A673 (cell line): ENCODE results near the gene GMEB1. TPM values are rescaled to one million over a fixed set of nuclear protein-coding genes. Genes with fewer than 3 reads are reported as not detected.

Source experiments
- BruUV-seq: library from RNA; stranded (reverse); fragments of 400-500 nt; replicated peaks from 2 replicates; lab custom pipeline; 2021; lab: Mats Ljungman, UMichigan
- CTCF ChIA-PET: fragments of 300-600 bp; sonication (Branson Sonifier 250); formaldehyde crosslinking; loops from one replicate; lab custom pipeline; 2022; ENCODE audit warnings: antibody characterized with exemption; lab: Charles Lee
- POLR2A ChIA-PET: fragments of 300-600 bp; sonication (Branson Sonifier 250); formaldehyde crosslinking; loops from one replicate; lab custom pipeline; 2022; ENCODE audit warnings: antibody characterized with exemption; ENCODE audit not compliant: low non-redundant PET; lab: Charles Lee
- DNase-seq: peaks from one replicate; pipeline ENCODE4 v3.0.0-alpha.2; 2015; ENCODE audit warnings: low spot score
- H3K27ac ChIP-seq: fragments of 200-600 bp; sonication (generic); 2 replicates; pipeline ENCODE4 v1.5.1; 2016; ENCODE audit warnings: mixed run types, low read depth, mild to moderate bottlenecking, mixed read lengths, antibody characterized with exemption, low read length; ENCODE audit not compliant: poor library complexity, severe bottlenecking
- H3K27me3 ChIP-seq: fragments of 200-600 bp; sonication (generic); replicated peaks from 2 replicates; pipeline ENCODE4 v1.6.1; 2017; ENCODE audit warnings: mixed run types, low read depth, mild to moderate bottlenecking, mixed read lengths, antibody characterized with exemption, low read length; ENCODE audit not compliant: insufficient read depth, poor library complexity
- H3K36me3 ChIP-seq: fragments of 200-600 bp; sonication (generic); 2 replicates; pipeline ENCODE4 v1.6.1; 2016; ENCODE audit warnings: mixed run types, mild to moderate bottlenecking, mixed read lengths, antibody characterized with exemption, low read length; ENCODE audit not compliant: insufficient read depth, poor library complexity, severe bottlenecking
- H3K4me1 ChIP-seq: fragments of 200-600 bp; sonication (generic); 2 replicates; pipeline ENCODE4 v1.6.1; 2017; ENCODE audit warnings: mixed run types, mild to moderate bottlenecking, mixed read lengths, antibody characterized with exemption, low read length; ENCODE audit not compliant: insufficient read depth, poor library complexity, severe bottlenecking
- H3K4me3 ChIP-seq: fragments of 200-600 bp; sonication (generic); 2 replicates; pipeline ENCODE4 v1.5.1; 2016; ENCODE audit warnings: low read depth, mixed run types, mild to moderate bottlenecking, mixed read lengths, low read length; ENCODE audit not compliant: poor library complexity, severe bottlenecking
- H3K9me3 ChIP-seq: fragments of 200-600 bp; sonication (generic); 2 replicates; pipeline ENCODE4 v1.6.1; 2016; ENCODE audit warnings: mixed run types, low read depth, mild to moderate bottlenecking, mixed read lengths, antibody characterized with exemption, low read length; ENCODE audit not compliant: poor library complexity, severe bottlenecking
- EZH2 ChIP-seq: fragments of 200-600 bp; sonication (generic); IDR thresholded peaks from 2 replicates; pipeline ENCODE4 v1.6.1; 2017; ENCODE audit warnings: borderline replicate concordance, low read depth, mild to moderate bottlenecking, mixed read lengths, antibody characterized with exemption, low read length; ENCODE audit not compliant: poor library complexity, severe bottlenecking
- intact Hi-C: fragments of 100-400 bp; cut with micrococcal nuclease; formaldehyde crosslinking; loops from one replicate; pipeline ENCODE4 v1.10.0; 2022; ENCODE audit not compliant: unreplicated experiment
- total RNA-seq: library from RNA; stranded (reverse); gene quantifications from 2 replicates; pipeline ENCODE4 v1.2.3, GENCODE V29; 2021
- TF ChIP-seq, protein P1 (sequence below): fragments of 300-800, 200-600 bp; sonication (generic); conservative IDR thresholded peaks from 2 replicates; pipeline ENCODE4 v1.5.1; 2017; ENCODE audit warnings: low read depth, mild to moderate bottlenecking, antibody characterized with exemption, low read length, moderate library complexity, mixed read lengths

The GMEB1 gene
- total RNA-seq, 1 experiment from 2014 or later: 23.0 TPM

DNA sequence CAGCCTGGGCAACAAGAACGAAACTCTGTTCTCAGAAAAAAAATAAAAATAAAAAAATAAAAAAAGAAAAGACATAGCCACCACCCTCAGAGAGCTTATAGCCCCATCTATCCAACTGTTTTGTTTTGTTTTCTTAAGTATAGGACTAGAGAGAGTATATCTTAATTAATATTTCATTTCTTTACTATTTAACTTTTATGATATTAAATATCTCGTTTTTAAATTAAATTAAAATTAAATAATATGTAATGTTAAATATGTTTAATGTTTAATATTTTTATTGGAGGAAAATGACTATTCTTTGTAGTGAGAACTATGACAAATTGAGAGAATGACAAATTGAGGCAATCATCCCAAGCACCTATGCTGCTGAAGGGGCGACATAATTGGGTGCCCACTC is 35.0 kb downstream of the GMEB1 start:
- Histone ChIP-seq H3K4me1 (no peaks in the 10 kb centered on the region), H3K27me3 (no peaks in the 10 kb centered on the region), H3K27ac (no peak overlapping the region), H3K36me3 (peaks cover 23% of the 10 kb centered on the region), H3K4me3 (no peak overlapping the region), H3K9me3 (no peaks in the 10 kb centered on the region)
- intact Hi-C loops: no loop called here
- TF ChIP-seq, protein P1, sequence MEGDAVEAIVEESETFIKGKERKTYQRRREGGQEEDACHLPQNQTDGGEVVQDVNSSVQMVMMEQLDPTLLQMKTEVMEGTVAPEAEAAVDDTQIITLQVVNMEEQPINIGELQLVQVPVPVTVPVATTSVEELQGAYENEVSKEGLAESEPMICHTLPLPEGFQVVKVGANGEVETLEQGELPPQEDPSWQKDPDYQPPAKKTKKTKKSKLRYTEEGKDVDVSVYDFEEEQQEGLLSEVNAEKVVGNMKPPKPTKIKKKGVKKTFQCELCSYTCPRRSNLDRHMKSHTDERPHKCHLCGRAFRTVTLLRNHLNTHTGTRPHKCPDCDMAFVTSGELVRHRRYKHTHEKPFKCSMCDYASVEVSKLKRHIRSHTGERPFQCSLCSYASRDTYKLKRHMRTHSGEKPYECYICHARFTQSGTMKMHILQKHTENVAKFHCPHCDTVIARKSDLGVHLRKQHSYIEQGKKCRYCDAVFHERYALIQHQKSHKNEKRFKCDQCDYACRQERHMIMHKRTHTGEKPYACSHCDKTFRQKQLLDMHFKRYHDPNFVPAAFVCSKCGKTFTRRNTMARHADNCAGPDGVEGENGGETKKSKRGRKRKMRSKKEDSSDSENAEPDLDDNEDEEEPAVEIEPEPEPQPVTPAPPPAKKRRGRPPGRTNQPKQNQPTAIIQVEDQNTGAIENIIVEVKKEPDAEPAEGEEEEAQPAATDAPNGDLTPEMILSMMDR: no peak
- no peak for TF ChIP-seq EZH2
- CTCF ChIA-PET: no interaction called here
- no peak for DNase-seq
- BruUV-seq: no TSS peak
- POLR2A ChIA-PET: no interaction called here

DNA sequence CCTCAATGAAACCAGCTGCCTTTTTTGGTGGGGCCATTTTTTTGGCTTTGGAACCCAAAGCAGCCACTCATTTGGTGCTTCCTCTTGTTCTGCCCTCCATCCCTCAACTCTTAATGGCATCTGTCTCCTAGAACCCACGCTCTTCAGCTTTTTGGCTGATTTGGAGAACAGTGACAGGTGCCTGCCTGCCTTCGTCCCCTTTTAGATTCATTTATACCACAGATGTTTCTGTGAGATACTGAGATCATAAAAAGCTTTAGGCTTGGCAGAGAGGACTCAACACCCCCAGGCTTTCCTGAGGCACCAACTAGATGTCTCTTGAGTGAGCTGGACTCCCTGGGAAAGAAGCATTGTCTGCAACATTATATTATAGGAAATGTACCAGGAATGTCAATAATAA is 47.8 kb downstream of the GMEB1 start:
- intact Hi-C loops: no loop called here
- H3K4me3 ChIP-seq: no peak overlapping the region
- H3K36me3 ChIP-seq: peaks cover 20% of the 10 kb centered on the region
- peaks cover 6% of the 10 kb centered on the region for H3K4me1 ChIP-seq
- no peak overlapping the region for H3K27ac ChIP-seq
- DNase-seq: no peak
- ChIA-PET CTCF (no interaction called here), POLR2A (interaction anchor here (0.7 kb wide), 1 partner anchor 1917 kb away, joined by 18 read pairs; no protein-coding TSS in a partner anchor)
- H3K27me3 ChIP-seq: no peaks in the 10 kb centered on the region
- H3K9me3 ChIP-seq: no peaks in the 10 kb centered on the region
- no peak for TF ChIP-seq EZH2
- TF ChIP-seq, protein P1: no peak
- BruUV-seq: no TSS peak

DNA sequence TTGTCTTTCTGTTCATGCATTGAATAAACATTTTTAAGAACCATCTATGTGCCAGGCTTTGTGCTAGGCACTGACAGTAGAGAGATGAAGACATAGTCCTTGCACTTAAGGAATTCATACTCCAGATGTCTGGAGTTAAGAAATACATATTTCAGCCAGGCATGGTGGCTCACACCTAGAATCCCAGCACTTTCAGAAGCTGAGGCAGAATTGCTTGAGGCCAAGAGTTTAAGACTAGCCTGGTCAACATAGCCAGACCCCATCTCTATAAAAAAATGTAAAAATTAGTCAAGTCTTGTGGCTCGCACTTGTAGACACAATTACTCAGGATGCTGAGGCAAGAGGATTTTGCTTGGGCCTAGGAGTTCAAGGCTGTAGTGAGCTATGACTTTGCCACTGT is 49.6 kb downstream of the GMEB1 start:
- intact Hi-C loops: no loop called here
- POLR2A ChIA-PET: no interaction called here
- BruUV-seq: no TSS peak
- CTCF ChIA-PET: interaction anchor here (1.3 kb wide), 1 partner anchor 18 kb away, joined by 5 read pairs; the partner anchor contains the start of gene YTHDF2
- no peaks in the 10 kb centered on the region for H3K9me3 ChIP-seq
- no peak overlapping the region for H3K4me3 ChIP-seq
- H3K36me3 ChIP-seq: peaks cover 11% of the 10 kb centered on the region
- no peak overlapping the region for H3K27ac ChIP-seq
- DNase-seq: no peak
- H3K4me1 ChIP-seq: peaks cover 6% of the 10 kb centered on the region
- H3K27me3 ChIP-seq: no peaks in the 10 kb centered on the region
- no peak for TF ChIP-seq EZH2
- TF ChIP-seq, protein P1: no peak
